B cell (primary cell): ENCODE data around the gene TCF25. TPM values are rescaled to one million over a fixed set of nuclear protein-coding genes. Genes with fewer than 3 reads are reported as not detected.
A peak's percentile ranks its signal among the peaks of the same experiment; 100 is the strongest.
"Not testable (repeated sequence)": the region's sequence is repeated elsewhere in the genome, so short reads cannot be mapped to it uniquely, and the experiment has no call there.

Experiments
- ATAC-seq: fragments of 200-7000 bp; cut with Tn5 transposase; one replicate; pipeline ENCODE4 v1.10.0; 2021; ENCODE audit warnings: low read depth, mild to moderate bottlenecking, moderate number of reproducible peaks, moderate library complexity
- CTCF ChIA-PET: fragments of 350-600 bp; sonication (Branson Sonifier 250); formaldehyde crosslinking; loops from one replicate; lab custom pipeline; 2021; ENCODE audit warnings: antibody characterized with exemption, inconsistent platforms; lab: Charles Lee
- POLR2A ChIA-PET: fragments of 350-600 bp; sonication (Branson Sonifier 250); formaldehyde crosslinking; loops from one replicate; lab custom pipeline; 2021; ENCODE audit warnings: antibody characterized with exemption; lab: Charles Lee
- DNase-seq: peaks from one replicate; pipeline ENCODE4 v3.0.0; 2013
- H2AFZ ChIP-seq: 2 replicates; pipeline ENCODE4 v1.6.1; 2012; ENCODE audit warnings: mild to moderate bottlenecking, low read depth, low read length; ENCODE audit not compliant: insufficient read depth, poor library complexity, severe bottlenecking
- H3K27ac ChIP-seq, 2 donors: 1 replicate in 1 of 2; 2 replicates in 1 of 2; pipeline ENCODE4 v1.5.1; 2012 to 2013; ENCODE audit warnings: low read length in 2 of 2, mild to moderate bottlenecking in 2 of 2, moderate library complexity in 1 of 2
- H3K27me3 ChIP-seq, 4 experiments: fragments of 200-600 bp in 1 of 4; sonication (generic) in 1 of 4; replicated peaks in 1 of 4; 1 replicate in 2 of 4; 2 replicates in 2 of 4; pipeline versions ENCODE4 v1.6.1 to v1.7.0; 2013 to 2016; ENCODE audit warnings: low read length in 3 of 4, mild to moderate bottlenecking in 2 of 4, mixed read lengths in 1 of 4, moderate library complexity in 1 of 4; ENCODE audit not compliant: insufficient read depth in 4 of 4, control insufficient read depth in 3 of 4; ENCODE audit errors: control extremely low read depth in 1 of 4
- H3K36me3 ChIP-seq, 2 experiments: replicated peaks in 1 of 2; 1 replicate in 1 of 2; 2 replicates in 1 of 2; pipeline versions ENCODE4 v1.6.1 to v1.7.1; 2013; ENCODE audit warnings: low read length in 1 of 2; ENCODE audit not compliant: insufficient read depth in 2 of 2, control insufficient read depth in 1 of 2; ENCODE audit errors: control extremely low read depth in 1 of 2, extremely low read depth in 1 of 2
- H3K4me1 ChIP-seq, 2 donors: fragments of 200-600 bp in 1 of 2; sonication (generic) in 1 of 2; 1 replicate in 1 of 2; 2 replicates in 1 of 2; pipeline versions ENCODE4 v1.5.1 to v1.6.1; 2013 to 2017; ENCODE audit warnings: low read length in 2 of 2; ENCODE audit not compliant: control insufficient read depth in 2 of 2, insufficient read depth in 2 of 2
- H3K4me2 ChIP-seq: replicated peaks from 2 replicates; pipeline ENCODE3; 2012; ENCODE audit warnings: mild to moderate bottlenecking, low read depth, low read length; ENCODE audit not compliant: poor library complexity, severe bottlenecking
- H3K4me3 ChIP-seq, 5 experiments: fragments of 200-600 bp in 1 of 5; sonication (generic) in 1 of 5; 1 replicate in 3 of 5; 2 replicates in 2 of 5; pipeline versions ENCODE4 v1.5.1 to v1.7.0; 2011 to 2016; ENCODE audit warnings: low read length in 4 of 5, mild to moderate bottlenecking in 4 of 5, low read depth in 2 of 5, control low read depth in 1 of 5, moderate library complexity in 1 of 5; ENCODE audit not compliant: insufficient read depth in 1 of 5; ENCODE audit errors: control extremely low read depth in 1 of 5, extremely low read depth in 1 of 5
- H3K79me2 ChIP-seq: fragments of 200-600 bp; sonication (generic); one replicate; pipeline ENCODE4 v1.6.0; 2016; ENCODE audit warnings: low read length; ENCODE audit not compliant: control insufficient read depth, insufficient read depth
- H3K9ac ChIP-seq: fragments of 200-600 bp; sonication (generic); 2 replicates; pipeline ENCODE4 v1.6.1; 2017; ENCODE audit warnings: mild to moderate bottlenecking, low read length, moderate library complexity
- H3K9me3 ChIP-seq, 3 donors: one replicate each; pipeline versions ENCODE4 v1.6.1 to v1.7.1; 2013; ENCODE audit warnings: low read length in 2 of 3; ENCODE audit not compliant: control insufficient read depth in 2 of 3, insufficient read depth in 1 of 3; ENCODE audit errors: control extremely low read depth in 1 of 3
- H4K20me1 ChIP-seq: 2 replicates; pipeline ENCODE4 v1.6.0; 2012; ENCODE audit warnings: mild to moderate bottlenecking, low read length; ENCODE audit not compliant: insufficient read depth, control insufficient read depth, poor library complexity, severe bottlenecking
- H3K27ac Mint-ChIP-seq: one replicate; pipeline ENCODE4 v1.8.0; 2021; ENCODE audit warnings: mixed read lengths
- H3K27me3 Mint-ChIP-seq: one replicate; pipeline ENCODE4 v1.8.0; 2021; ENCODE audit warnings: mixed read lengths
- H3K4me1 Mint-ChIP-seq: one replicate; pipeline ENCODE4 v1.8.0; 2021; ENCODE audit warnings: mixed read lengths
- H3K4me3 Mint-ChIP-seq: one replicate; pipeline ENCODE4 v1.8.0; 2021; ENCODE audit warnings: mixed read lengths
- H3K9me3 Mint-ChIP-seq: one replicate; pipeline ENCODE4 v1.8.0; 2022; ENCODE audit warnings: mixed read lengths; ENCODE audit not compliant: insufficient read depth
- CTCF ChIP-seq: fragments of 200-600 bp; IDR thresholded peaks from one replicate; pipeline ENCODE4 v1.8.0; 2022; ENCODE audit warnings: antibody characterized with exemption, mild to moderate bottlenecking
- WGBS: methylation state at CpG from one replicate; pipeline ENCODE4 v1.1.5; 2013; ENCODE audit warnings: missing lambda C conversion rate; ENCODE audit not compliant: insufficient coverage; 5-methylcytosine and 5-hydroxymethylcytosine counted together
- intact Hi-C: fragments of 100-400 bp; cut with micrococcal nuclease; formaldehyde crosslinking; loops from one replicate; pipeline ENCODE4 v1.10.0; 2022
- polyA plus RNA-seq: library from polyadenylated mRNA; depleted of rRNA; stranded (reverse); fragments of >200 nt; gene quantifications from 2 replicates; pipeline ENCODE4 v1.2.3, GENCODE V29; 2012
- total RNA-seq, 2 donors: library from RNA; stranded (reverse); fragments of 120-200 nt in 1 of 2; gene quantifications; 1 replicate in 1 of 2; 2 replicates in 1 of 2; pipeline versions ENCODE4 v1.2.3 to v1.2.4, GENCODE V29; 2013 to 2022

Gene TCF25
- total and polyA plus RNA-seq, 2 donors (not counting 1 experiment from before 2014, with no cell fraction given), result 200 to 444 TPM

GRCh38 chr16:89913408-89914387 is 40.3 kb downstream of the TCF25 start:
- no peak for TF ChIP-seq CTCF
- H3K36me3 ChIP-seq, result peaks cover 0 to 13% of the 10 kb centered on the region in 2 experiments
- intact Hi-C loops, result no loop called here
- DNase-seq, result no peak
- CTCF ChIA-PET, result no interaction called here
- no peaks in the 10 kb centered on the region for H3K79me2 ChIP-seq
- ATAC-seq, result no peak
- Mint-ChIP-seq H3K27me3 (peaks cover 2% of the 10 kb centered on the region), H3K4me3 (no peak overlapping the region), H3K27ac (peak overlapping the region; percentile 53), H3K9me3 (no peaks in the 10 kb centered on the region), H3K4me1 (peaks cover 21% of the 10 kb centered on the region)
- no peak overlapping the region for H3K27ac ChIP-seq
- peaks cover 13 to 21% of the 10 kb centered on the region in 2 donors for H3K4me1 ChIP-seq
- H4K20me1 ChIP-seq, result peaks cover 25% of the 10 kb centered on the region
- POLR2A ChIA-PET, result no interaction called here
- H3K4me3 ChIP-seq, result no peak overlapping the region
- no peak overlapping the region for H3K9ac ChIP-seq
- H3K9me3 ChIP-seq, result no peaks in the 10 kb centered on the region
- no peak overlapping the region for H3K4me2 ChIP-seq
- whole genome bisulfite sequencing, result 91% methylated on average over 29 of the region's 30 CpGs
- H3K27me3 ChIP-seq, result peaks cover 0 to 4% (median 2%) of the 10 kb centered on the region in 4 experiments
- H2AFZ ChIP-seq, result no peak overlapping the region

DNA sequence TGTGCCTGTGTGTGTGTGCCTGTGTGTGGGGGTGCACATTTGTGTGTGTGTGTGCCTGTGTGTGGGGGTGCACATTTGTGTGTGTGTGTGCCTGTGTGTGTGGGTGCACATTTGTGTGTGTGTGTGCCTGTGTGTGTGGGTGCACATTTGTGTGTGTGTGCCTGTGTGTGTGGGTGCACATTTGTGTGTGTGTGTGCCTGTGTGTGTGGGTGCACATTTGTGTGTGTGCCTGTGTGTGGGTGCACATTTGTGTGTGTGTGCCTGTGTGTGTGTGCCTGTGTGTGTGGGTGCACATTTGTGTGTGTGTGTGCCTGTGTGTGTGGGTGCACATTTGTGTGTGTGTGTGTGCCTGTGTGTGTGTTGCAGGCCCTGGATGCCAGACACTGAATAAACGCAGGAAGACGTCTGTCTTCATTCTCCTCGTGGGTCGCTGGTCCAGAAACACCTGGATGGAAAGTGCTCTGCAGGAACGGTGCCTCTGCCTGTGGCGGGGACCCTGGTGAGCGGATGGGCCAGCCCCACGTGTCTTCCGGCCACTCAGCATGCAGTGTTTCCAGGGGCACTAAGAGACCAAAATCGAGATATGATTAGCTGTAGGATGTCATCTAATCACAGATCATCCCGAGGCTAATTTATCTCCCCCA is 41.4 kb downstream of the TCF25 start:
- H3K4me3 Mint-ChIP-seq, ATAC-seq, H3K4me2 ChIP-seq, H3K36me3 ChIP-seq, H3K27me3 Mint-ChIP-seq, H3K27ac ChIP-seq, intact Hi-C loops, H3K9me3 Mint-ChIP-seq, DNase-seq, H3K79me2 ChIP-seq, CTCF ChIA-PET, POLR2A ChIA-PET, H3K9ac ChIP-seq, H3K4me3 ChIP-seq, H2AFZ ChIP-seq, H3K9me3 ChIP-seq: not testable (repeated sequence)
- 75% methylated on average over 5 of the region's 11 CpGs for WGBS
- Histone ChIP-seq H4K20me1 (peaks cover 18% of the 10 kb centered on the region), H3K27me3 (peaks cover 0 to 14% (median 6%) of the 10 kb centered on the region in 4 experiments), H3K4me1 (peaks cover 17 to 28% of the 10 kb centered on the region in 2 donors)
- Mint-ChIP-seq H3K27ac (peak overlapping the region; percentile 3), H3K4me1 (peaks cover 23% of the 10 kb centered on the region)
